GM10266 (cell line): Measurements from ENCODE around the gene H19.

ENCODE experiments used
- DNase-seq: peaks from one replicate; pipeline ENCODE4 v3.0.0; 2012; ENCODE audit errors: extremely low spot score
- CTCF ChIP-seq: IDR thresholded peaks from 2 replicates; pipeline ENCODE4 v1.5.1; 2012; ENCODE audit warnings: mild to moderate bottlenecking, low read depth; ENCODE audit not compliant: control insufficient read depth, insufficient read depth; ENCODE audit errors: missing control alignments

The H19 gene

GRCh38 chr11:2027708-2028107, 30.1 kb upstream of the H19 start:
- no peak for DNase-seq
- TF ChIP-seq CTCF, result no peak

- no peak for TF ChIP-seq CTCF
- no peak for DNase-seq
Observed at GRCh38 chr11:2015025-2015424, 17.4 kb upstream of the H19 start.

- no peak for DNase-seq
Observed at GRCh38 chr11:2012440-2012839, 14.8 kb upstream of the H19 start.

GRCh38 chr11:2004466-2004865, 6.8 kb upstream of the H19 start:
- no peak for DNase-seq
- no peak for TF ChIP-seq CTCF

More at GRCh38 chr11:2012440-2012839, 14.8 kb upstream of the H19 start:
- TF ChIP-seq CTCF, result no peak

- no peak for TF ChIP-seq CTCF
Observed at GRCh38 chr11:2002807-2003206, 5.2 kb upstream of the H19 start.

GRCh38 chr11:2002042-2002776, 4.6 kb upstream of the H19 start:
- TF ChIP-seq CTCF, result no peak
- DNase-seq, result no peak

More at GRCh38 chr11:2002807-2003206, 5.2 kb upstream of the H19 start:
- DNase-seq, result no peak

GRCh38 chr11:1998861-1999260, 1.2 kb upstream of the H19 start:
- no peak for DNase-seq
- no peak for TF ChIP-seq CTCF
